CD4-positive, alpha-beta T cell treated with Interleukin-6 at 100 ng/mL for 8 hours (primary cell): ENCODE data around the gene ICA1.

Source experiments
- DNase-seq: peaks from one replicate; pipeline ENCODE4 v3.0.0-alpha.2; 2020; ENCODE audit warnings: mixed read lengths, low spot score

The ICA1 gene

GRCh38 chr7:8159595-8159994, 102.4 kb downstream of the ICA1 start:
- DNase-seq = no peak

GRCh38 chr7:8157296-8157695, 104.7 kb downstream of the ICA1 start:
- no peak for DNase-seq

- DNase-seq = no peak
Observed at GRCh38 chr7:8155836-8156235, 106.1 kb downstream of the ICA1 start.

- DNase-seq = no peak
Observed at GRCh38 chr7:8154272-8154671, 107.7 kb downstream of the ICA1 start.

GRCh38 chr7:8152489-8153192, 109.3 kb downstream of the ICA1 start:
- DNase-seq = no peak

GRCh38 chr7:8151161-8151725, 110.7 kb downstream of the ICA1 start:
- DNase-seq = no peak

- DNase-seq = peak; percentile 26
Observed at GRCh38 chr7:8149222-8149621, 112.7 kb downstream of the ICA1 start.

- DNase-seq = no peak
Observed at GRCh38 chr7:8147760-8148463, 114.1 kb downstream of the ICA1 start.

GRCh38 chr7:8146788-8147413, 115.1 kb downstream of the ICA1 start:
- DNase-seq = no peak

GRCh38 chr7:8146106-8146787, 115.7 kb downstream of the ICA1 start:
- no peak for DNase-seq

- no peak for DNase-seq
Observed at GRCh38 chr7:8144856-8145255, 117.1 kb downstream of the ICA1 start.

- no peak for DNase-seq
Observed at GRCh38 chr7:8143151-8143874, 118.7 kb downstream of the ICA1 start.

- no peak for DNase-seq
Observed at GRCh38 chr7:8142477-8142876, 119.5 kb downstream of the ICA1 start.

GRCh38 chr7:8141070-8141469, 120.9 kb downstream of the ICA1 start:
- no peak for DNase-seq

GRCh38 chr7:8136051-8136730, 125.8 kb downstream of the ICA1 start:
- DNase-seq = no peak

- DNase-seq = no peak
Observed at GRCh38 chr7:8135417-8135816, 126.5 kb downstream of the ICA1 start.

GRCh38 chr7:8134089-8134733, 127.8 kb downstream of the ICA1 start:
- DNase-seq = peak; percentile 42

- DNase-seq = no peak
Observed at GRCh38 chr7:8133188-8133848, 128.6 kb downstream of the ICA1 start.

- peak; percentile 65 for DNase-seq
Observed at GRCh38 chr7:8131694-8132605, 130.0 kb downstream of the ICA1 start.
